ENCODE data around the gene EXOC4. TPM values are rescaled to one million over a fixed set of nuclear protein-coding genes. Genes with fewer than 3 reads are reported as not detected.

The EXOC4 gene
- total RNA-seq, 1 donor from 2014 or later: 84.0 TPM

DNA sequence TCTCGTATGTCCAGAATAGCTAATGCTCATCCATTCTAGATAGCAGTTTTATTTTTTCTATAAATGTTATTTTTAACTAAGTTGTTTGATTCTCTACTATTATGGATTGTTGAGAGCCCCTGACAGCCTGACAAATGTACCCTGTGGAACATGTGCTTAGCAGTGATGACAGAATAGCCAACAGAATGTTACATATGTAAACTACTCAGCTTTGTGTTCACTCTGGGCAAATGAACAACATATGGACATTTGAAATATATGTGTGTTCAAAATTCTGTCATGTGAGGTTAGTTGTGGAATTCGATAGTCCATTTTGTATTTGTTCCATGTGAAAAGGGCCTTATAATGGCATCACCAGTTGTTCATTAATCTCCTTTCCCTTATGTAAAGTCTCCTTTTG is 199.7 kb downstream of the EXOC4 start:
- FAIRE-seq: no peak
- no peak for DNase-seq (ENCODE audit: low read depth)
- TF ChIP-seq CTCF (IDR thresholded peaks at IDR 0.05; ENCODE audit: insufficient read depth, low read length, severe bottlenecking): no peak

GRCh38 chr7:133458688-133459087 is 205.8 kb downstream of the EXOC4 start:
- no peak for FAIRE-seq

More for the DNA sequence above, 199.7 kb downstream of the EXOC4 start:
- peaks cover 1% of the 10 kb centered on the region for H3K36me3 ChIP-seq (ENCODE audit: control insufficient read depth, insufficient read depth, low read length)
- H3K27me3 ChIP-seq (ENCODE audit: control insufficient read depth, insufficient read depth, low read length): no peaks in the 10 kb centered on the region
- H3K4me3 ChIP-seq (ENCODE audit: low read depth, low read length): no peak overlapping the region

DNA sequence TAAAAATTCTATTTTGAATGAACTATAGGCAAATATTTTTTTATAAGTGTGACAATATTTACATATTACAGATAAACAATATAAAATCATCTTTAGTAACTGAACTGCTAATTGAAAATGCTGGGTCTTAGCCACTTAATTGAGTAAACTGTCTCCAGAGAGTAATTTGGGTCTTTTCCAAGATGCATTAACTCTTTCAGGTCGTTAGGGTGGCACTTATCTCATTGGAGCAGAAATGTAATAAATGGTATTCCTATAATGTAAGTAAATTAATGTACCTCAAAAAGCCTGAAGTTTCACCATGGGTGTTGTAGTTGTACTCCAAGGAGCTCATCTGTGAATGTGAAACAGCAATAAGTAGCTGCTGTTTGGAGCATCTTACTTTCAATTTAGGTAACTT is 208.5 kb downstream of the EXOC4 start:
- TF ChIP-seq CTCF (IDR thresholded peaks at IDR 0.05; ENCODE audit: insufficient read depth, low read length, severe bottlenecking): no peak
- H3K27me3 ChIP-seq (ENCODE audit: control insufficient read depth, insufficient read depth, low read length): no peaks in the 10 kb centered on the region
- DNase-seq (ENCODE audit: low read depth) (no peak), FAIRE-seq (no peak)
- no peak overlapping the region for H3K4me3 ChIP-seq (ENCODE audit: low read depth, low read length)
- H3K36me3 ChIP-seq (ENCODE audit: control insufficient read depth, insufficient read depth, low read length): no peaks in the 10 kb centered on the region

More at GRCh38 chr7:133458688-133459087, 205.8 kb downstream of the EXOC4 start:
- no peak for TF ChIP-seq CTCF (IDR thresholded peaks at IDR 0.05; ENCODE audit: insufficient read depth, low read length, severe bottlenecking)
- Histone ChIP-seq H3K27me3 (ENCODE audit: control insufficient read depth, insufficient read depth, low read length) (no peaks in the 10 kb centered on the region), H3K36me3 (ENCODE audit: control insufficient read depth, insufficient read depth, low read length) (no peaks in the 10 kb centered on the region), H3K4me3 (ENCODE audit: low read depth, low read length) (no peak overlapping the region)
- DNase-seq (ENCODE audit: low read depth): no peak

GRCh38 chr7:133475655-133476054 is 222.8 kb downstream of the EXOC4 start:
- DNase-seq (ENCODE audit: low read depth): no peak
- Histone ChIP-seq H3K4me3 (ENCODE audit: low read depth, low read length) (no peak overlapping the region), H3K27me3 (ENCODE audit: control insufficient read depth, insufficient read depth, low read length) (no peaks in the 10 kb centered on the region), H3K36me3 (ENCODE audit: control insufficient read depth, insufficient read depth, low read length) (no peaks in the 10 kb centered on the region)
- TF ChIP-seq CTCF (IDR thresholded peaks at IDR 0.05; ENCODE audit: insufficient read depth, low read length, severe bottlenecking): no peak
- no peak for FAIRE-seq

- DNase-seq (ENCODE audit: low read depth) (no peak), FAIRE-seq (no peak)
- no peaks in the 10 kb centered on the region for H3K27me3 ChIP-seq (ENCODE audit: control insufficient read depth, insufficient read depth, low read length)
- H3K36me3 ChIP-seq (ENCODE audit: control insufficient read depth, insufficient read depth, low read length): no peaks in the 10 kb centered on the region
- H3K4me3 ChIP-seq (ENCODE audit: low read depth, low read length): no peak overlapping the region
- TF ChIP-seq CTCF (IDR thresholded peaks at IDR 0.05; ENCODE audit: insufficient read depth, low read length, severe bottlenecking): no peak
Measured at GRCh38 chr7:133477791-133478190, 224.9 kb downstream of the EXOC4 start.

- DNase-seq (ENCODE audit: low read depth): no peak
- H3K4me3 ChIP-seq (ENCODE audit: low read depth, low read length): no peak overlapping the region
- no peaks in the 10 kb centered on the region for H3K27me3 ChIP-seq (ENCODE audit: control insufficient read depth, insufficient read depth, low read length)
- no peaks in the 10 kb centered on the region for H3K36me3 ChIP-seq (ENCODE audit: control insufficient read depth, insufficient read depth, low read length)
- TF ChIP-seq CTCF (IDR thresholded peaks at IDR 0.05; ENCODE audit: insufficient read depth, low read length, severe bottlenecking): no peak
- no peak for FAIRE-seq
Measured at GRCh38 chr7:133478591-133479135, 225.8 kb downstream of the EXOC4 start.
